ENCODE results near the gene HMOX2. TPM values are rescaled to one million over a fixed set of nuclear protein-coding genes. Genes with fewer than 3 reads are reported as not detected.

The HMOX2 gene
- total RNA-seq, 1 donor from 2014 or later, result 53.8 TPM

- DNase-seq, result no peak
- intact Hi-C loops (cut with DNase I), result no loop called here
- Histone ChIP-seq H3K27ac (no peak overlapping the region), H3K4me1 (peaks cover 11% of the 10 kb centered on the region), H3K27me3 (ENCODE audit: low read depth) (no peaks in the 10 kb centered on the region), H3K9me3 (no peaks in the 10 kb centered on the region), H3K4me3 (no peak overlapping the region), H3K36me3 (peaks cover 10% of the 10 kb centered on the region)
- no peak for TF ChIP-seq CTCF (IDR thresholded peaks at IDR 0.05)
- no peak for ATAC-seq
Measured at GRCh38 chr16:4495766-4496165, 19.6 kb downstream of the HMOX2 start.

GRCh38 chr16:4496305-4496704 is 20.1 kb downstream of the HMOX2 start:
- Histone ChIP-seq H3K4me1 (peaks cover 17% of the 10 kb centered on the region), H3K36me3 (peaks cover 10% of the 10 kb centered on the region), H3K9me3 (no peaks in the 10 kb centered on the region), H3K27ac (no peak overlapping the region), H3K4me3 (no peak overlapping the region), H3K27me3 (ENCODE audit: low read depth) (no peaks in the 10 kb centered on the region)
- no peak for ATAC-seq
- intact Hi-C loops (cut with DNase I), result no loop called here
- no peak for DNase-seq
- TF ChIP-seq CTCF (IDR thresholded peaks at IDR 0.05), result no peak

- Histone ChIP-seq H3K27ac (no peak overlapping the region), H3K4me3 (no peak overlapping the region), H3K9me3 (no peaks in the 10 kb centered on the region), H3K4me1 (peaks cover 21% of the 10 kb centered on the region), H3K27me3 (ENCODE audit: low read depth) (no peaks in the 10 kb centered on the region), H3K36me3 (peaks cover 10% of the 10 kb centered on the region)
- no peak for TF ChIP-seq CTCF (IDR thresholded peaks at IDR 0.05)
- no peak for ATAC-seq
- no peak for DNase-seq
- intact Hi-C loops (cut with DNase I), result no loop called here
Measured at GRCh38 chr16:4498546-4499195, 22.5 kb downstream of the HMOX2 start.

DNA sequence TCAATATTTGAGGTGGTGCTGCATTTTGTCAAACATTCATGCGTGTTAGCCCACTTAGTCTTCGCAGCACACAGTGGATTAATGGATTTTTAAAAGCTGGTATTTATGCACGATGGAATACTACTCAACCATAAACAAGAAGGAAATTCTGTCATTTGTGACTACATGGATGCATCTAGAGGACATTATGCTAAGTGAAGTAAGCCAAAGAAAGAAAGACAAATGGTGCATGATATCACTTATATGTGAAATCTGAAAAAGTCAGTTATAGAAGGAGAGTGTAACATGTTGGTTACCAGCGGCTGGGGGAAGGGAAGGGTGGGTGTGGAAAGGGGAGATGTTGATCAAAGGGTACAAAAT is 23.0 kb downstream of the HMOX2 start:
- no peaks in the 10 kb centered on the region for H3K9me3 ChIP-seq
- intact Hi-C loops (cut with DNase I), result no loop called here
- ATAC-seq (no peak), DNase-seq (no peak)
- H3K4me3 ChIP-seq, result no peak overlapping the region
- H3K27ac ChIP-seq, result no peak overlapping the region
- no peak for TF ChIP-seq CTCF (IDR thresholded peaks at IDR 0.05)
- no peaks in the 10 kb centered on the region for H3K27me3 ChIP-seq (ENCODE audit: low read depth)
- peaks cover 21% of the 10 kb centered on the region for H3K4me1 ChIP-seq
- peaks cover 10% of the 10 kb centered on the region for H3K36me3 ChIP-seq

DNA sequence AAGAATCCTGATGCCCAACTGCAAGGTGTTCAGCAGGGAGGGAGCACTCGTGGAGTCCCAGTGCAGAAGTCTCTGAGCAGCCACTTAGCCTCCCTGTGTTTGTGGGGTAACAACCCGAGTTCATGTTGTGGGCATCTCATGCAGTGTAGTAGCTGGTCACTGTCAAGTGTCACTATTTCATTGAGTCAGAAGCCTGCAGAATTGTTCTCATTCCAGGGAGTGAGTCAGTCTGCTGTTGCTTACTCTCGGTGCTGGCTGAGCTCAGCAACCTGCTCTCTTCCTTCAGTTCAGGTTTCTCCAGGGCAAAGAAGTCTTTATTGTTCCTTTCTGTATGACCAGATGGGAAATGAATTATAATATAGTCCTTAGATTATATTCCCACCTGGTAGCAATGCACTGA is 24.1 kb downstream of the HMOX2 start:
- no peak overlapping the region for H3K4me3 ChIP-seq
- H3K4me1 ChIP-seq, result peaks cover 26% of the 10 kb centered on the region
- ATAC-seq (peak; percentile 73 to 86), DNase-seq (no peak)
- intact Hi-C loops (cut with DNase I), result no loop called here
- H3K36me3 ChIP-seq, result peaks cover 10% of the 10 kb centered on the region
- TF ChIP-seq CTCF (IDR thresholded peaks at IDR 0.05), result no peak
- no peaks in the 10 kb centered on the region for H3K27me3 ChIP-seq (ENCODE audit: low read depth)
- H3K27ac ChIP-seq, result no peak overlapping the region
- H3K9me3 ChIP-seq, result no peaks in the 10 kb centered on the region
